Subcutaneous preadipocyte (primary cell): ENCODE data around the gene PXMP4. TPM values are rescaled to one million over a fixed set of nuclear protein-coding genes. Genes with fewer than 3 reads are reported as not detected.

Experiments
- total RNA-seq: library from RNA; depleted of rRNA; stranded (reverse); fragments of >200 nt; gene quantifications from 2 replicates; pipeline ENCODE4 v1.2.3, GENCODE V29; 2012

PXMP4 gene
- total RNA-seq: 2.9 and 4.7 TPM in 2 replicates

GRCh38 chr20:33719989-33720709, at the start of gene PXMP4:
Gene PXMP4, minus strand, starts transcription at chr20:33720310. Its CDS starts 103 bp downstream, at chr20:33720207.

GRCh38 chr20:33731693-33732165, 11.6 kb upstream of the PXMP4 start, which contains the start of gene ZNF341:
Gene ZNF341, plus strand, starts transcription at chr20:33731996. Its CDS starts 26 bp downstream, at chr20:33732022.

GRCh38 chr20:33686100-33686983, 33.8 kb downstream of the PXMP4 start, which contains the start of gene E2F1:
Gene E2F1, minus strand, starts transcription at chr20:33686385. Its CDS starts 121 bp downstream, at chr20:33686264.

GRCh38 chr20:33674294-33675135, 45.6 kb downstream of the PXMP4 start, which contains the start of gene NECAB3:
Gene NECAB3, minus strand, starts transcription at chr20:33674428. Its CDS starts 76 bp downstream, at chr20:33674352.

GRCh38 chr20:33666293-33667244, 53.5 kb downstream of the PXMP4 start, which contains the start of gene ACTL10:
Gene ACTL10, plus strand, starts transcription at chr20:33666943. Its CDS starts 555 bp downstream, at chr20:33667498.

GRCh38 chr20:33662172-33662571, 57.9 kb downstream of the PXMP4 start, which contains the start of gene C20orf144:
Gene C20orf144, plus strand, starts transcription at chr20:33662327. Its CDS starts 19 bp downstream, at chr20:33662346.

Other genes with a start within 250 kb of the PXMP4 start
- gene CBFA2T2, start 230.2 kb downstream of the PXMP4 start, total RNA-seq: 4.4 and 4.9 TPM in 2 replicates
- gene C20orf144, start 58.0 kb downstream of the PXMP4 start, total RNA-seq: 0.20 TPM in 1 of 2 replicates, not detected in the other
- gene ACTL10, start 53.4 kb downstream of the PXMP4 start, total RNA-seq: 1.5 and 3.9 TPM in 2 replicates
- 21.7 and 23.3 TPM in 2 replicates for gene NECAB3, start 45.9 kb downstream of the PXMP4 start, total RNA-seq
- gene E2F1, start 33.9 kb downstream of the PXMP4 start, total RNA-seq: 5.5 and 11.1 TPM in 2 replicates
- gene ZNF341, start 11.7 kb upstream of the PXMP4 start, total RNA-seq: 1.8 TPM in 2 replicates
- gene CHMP4B, start 91.0 kb upstream of the PXMP4 start, total RNA-seq: 20.9 and 29.8 TPM in 2 replicates